ENCODE data around the gene PARN.

Gene PARN

DNA sequence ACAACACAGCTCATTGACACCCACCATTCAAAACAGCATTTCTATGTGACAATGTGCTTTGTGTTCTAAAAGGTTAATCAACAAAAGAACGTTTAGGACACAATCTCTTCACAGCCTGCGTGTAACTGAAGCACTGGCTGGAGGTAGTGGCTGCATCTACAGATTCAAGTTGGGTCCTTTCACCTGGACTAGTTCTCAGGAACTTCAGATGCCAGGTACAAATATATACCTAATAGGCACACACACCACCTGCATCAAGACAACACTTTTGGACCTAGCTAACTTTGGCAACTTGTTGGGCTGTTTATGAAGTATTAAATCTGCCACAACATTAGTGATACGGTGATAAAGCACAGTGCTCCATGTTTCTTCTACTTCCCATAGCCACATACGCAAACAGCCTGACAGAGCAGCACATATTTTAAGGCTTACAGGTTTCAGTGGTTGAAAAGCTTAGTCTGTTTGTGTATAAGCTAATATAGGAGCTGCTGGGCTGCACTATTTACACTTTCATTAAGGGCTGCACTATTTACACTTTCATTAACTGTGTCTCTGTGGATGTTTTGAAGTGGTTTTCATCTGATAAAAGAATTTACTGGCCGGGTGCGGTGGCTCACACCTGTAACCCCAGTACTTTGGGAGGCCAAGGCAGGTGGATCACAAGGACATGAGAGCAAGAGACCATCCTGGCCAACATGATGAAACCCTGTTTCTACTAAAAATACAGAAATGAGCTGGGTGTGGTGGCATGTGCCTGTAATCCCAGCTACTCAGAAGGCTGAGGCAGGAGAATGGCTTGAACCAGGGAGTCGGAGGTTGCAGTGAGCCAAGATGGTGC, 132.6 kb downstream of the PARN start:
- DNase-seq (ENCODE audit: low read depth, low spot score) = no peak
- TF ChIP-seq, protein P1, sequence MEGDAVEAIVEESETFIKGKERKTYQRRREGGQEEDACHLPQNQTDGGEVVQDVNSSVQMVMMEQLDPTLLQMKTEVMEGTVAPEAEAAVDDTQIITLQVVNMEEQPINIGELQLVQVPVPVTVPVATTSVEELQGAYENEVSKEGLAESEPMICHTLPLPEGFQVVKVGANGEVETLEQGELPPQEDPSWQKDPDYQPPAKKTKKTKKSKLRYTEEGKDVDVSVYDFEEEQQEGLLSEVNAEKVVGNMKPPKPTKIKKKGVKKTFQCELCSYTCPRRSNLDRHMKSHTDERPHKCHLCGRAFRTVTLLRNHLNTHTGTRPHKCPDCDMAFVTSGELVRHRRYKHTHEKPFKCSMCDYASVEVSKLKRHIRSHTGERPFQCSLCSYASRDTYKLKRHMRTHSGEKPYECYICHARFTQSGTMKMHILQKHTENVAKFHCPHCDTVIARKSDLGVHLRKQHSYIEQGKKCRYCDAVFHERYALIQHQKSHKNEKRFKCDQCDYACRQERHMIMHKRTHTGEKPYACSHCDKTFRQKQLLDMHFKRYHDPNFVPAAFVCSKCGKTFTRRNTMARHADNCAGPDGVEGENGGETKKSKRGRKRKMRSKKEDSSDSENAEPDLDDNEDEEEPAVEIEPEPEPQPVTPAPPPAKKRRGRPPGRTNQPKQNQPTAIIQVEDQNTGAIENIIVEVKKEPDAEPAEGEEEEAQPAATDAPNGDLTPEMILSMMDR (IDR thresholded peaks at IDR 0.05; ENCODE audit: insufficient read depth, low read length, missing control alignments) = no peak
- ChIA-PET CTCF (interaction anchor here (0.7 to 1.6 kb wide), 2 partner anchors 9 to 31 kb away, joined by 3 to 5 read pairs; no protein-coding TSS in a partner anchor), POLR2A (interaction anchor here (0.7 kb wide), 1 partner anchor 67 kb away, joined by 3 read pairs; no protein-coding TSS in a partner anchor)
- H3K4me3 ChIP-seq (ENCODE audit: low read depth, low read length) = no peak overlapping the region

DNA sequence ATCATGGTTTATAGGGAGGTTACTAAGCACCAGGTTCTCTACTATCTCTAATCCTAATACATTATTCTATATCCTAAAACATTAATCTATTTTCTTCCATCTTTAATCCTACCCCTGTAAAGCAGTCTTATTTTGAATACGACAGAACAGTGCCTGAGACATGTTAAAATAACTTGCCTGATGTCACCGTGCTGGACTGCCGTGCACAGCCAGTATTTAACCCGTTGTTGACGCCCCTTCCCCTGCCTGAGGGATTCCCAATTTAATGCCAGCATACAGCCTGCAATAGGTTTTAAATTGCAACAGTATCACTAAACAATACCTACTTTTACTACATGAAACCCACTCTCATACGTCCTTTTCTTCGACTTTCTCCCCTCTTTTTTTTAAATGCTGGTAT, 133.3 kb downstream of the PARN start:
- POLR2A ChIA-PET = no interaction called here

DNA sequence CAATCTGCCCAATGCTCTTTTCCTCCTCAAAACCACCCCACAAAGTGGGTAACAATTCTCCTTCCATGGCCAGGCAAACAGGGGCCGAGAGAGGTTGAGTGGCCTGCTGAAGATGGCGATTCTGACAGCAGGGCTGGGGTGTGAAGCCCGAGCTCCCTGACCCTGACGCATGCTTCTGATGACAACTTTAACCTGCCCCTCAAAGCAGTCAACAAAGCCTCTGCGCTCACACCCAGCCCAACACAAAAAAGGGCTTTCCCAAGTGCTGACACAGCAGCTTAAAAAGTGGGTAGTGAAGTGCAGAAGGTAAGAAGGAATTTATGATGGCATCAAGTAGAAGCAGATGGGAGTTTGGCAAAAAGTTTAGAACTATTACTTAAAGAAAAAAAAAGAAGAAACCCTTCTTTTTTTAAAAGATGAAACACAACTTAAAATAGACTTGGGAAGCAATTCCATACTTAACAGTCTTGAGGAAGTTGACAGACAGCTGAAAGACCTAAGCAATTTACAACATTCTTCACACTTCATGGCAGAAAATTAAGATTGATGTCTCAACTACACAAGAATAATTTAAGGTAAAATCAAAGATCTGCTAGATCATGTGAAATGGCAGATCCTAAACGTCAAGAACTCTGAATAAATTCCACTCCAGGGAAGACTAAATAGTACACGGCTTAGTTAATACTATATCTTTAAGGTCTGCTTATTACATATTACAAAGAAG, 133.9 kb downstream of the PARN start:
- TF ChIP-seq, protein P1 (IDR thresholded peaks at IDR 0.05; ENCODE audit: insufficient read depth, low read length, missing control alignments) = no peak
- CTCF ChIA-PET = interaction anchor here (0.6 kb wide), 1 partner anchor 155 kb away, joined by 4 read pairs; no protein-coding TSS in a partner anchor
- H3K4me3 ChIP-seq (ENCODE audit: low read depth, low read length) = no peak overlapping the region
- POLR2A ChIA-PET = no interaction called here
- no peak for DNase-seq (ENCODE audit: low read depth, low spot score)

More for the DNA sequence above, 133.3 kb downstream of the PARN start:
- no peak for DNase-seq (ENCODE audit: low read depth, low spot score)
- TF ChIP-seq, protein P1 (IDR thresholded peaks at IDR 0.05; ENCODE audit: insufficient read depth, low read length, missing control alignments) = no peak
- H3K4me3 ChIP-seq (ENCODE audit: low read depth, low read length) = no peak overlapping the region
- CTCF ChIA-PET = interaction anchor here (1.6 kb wide), 1 partner anchor 31 kb away, joined by 5 read pairs; no protein-coding TSS in a partner anchor

DNA sequence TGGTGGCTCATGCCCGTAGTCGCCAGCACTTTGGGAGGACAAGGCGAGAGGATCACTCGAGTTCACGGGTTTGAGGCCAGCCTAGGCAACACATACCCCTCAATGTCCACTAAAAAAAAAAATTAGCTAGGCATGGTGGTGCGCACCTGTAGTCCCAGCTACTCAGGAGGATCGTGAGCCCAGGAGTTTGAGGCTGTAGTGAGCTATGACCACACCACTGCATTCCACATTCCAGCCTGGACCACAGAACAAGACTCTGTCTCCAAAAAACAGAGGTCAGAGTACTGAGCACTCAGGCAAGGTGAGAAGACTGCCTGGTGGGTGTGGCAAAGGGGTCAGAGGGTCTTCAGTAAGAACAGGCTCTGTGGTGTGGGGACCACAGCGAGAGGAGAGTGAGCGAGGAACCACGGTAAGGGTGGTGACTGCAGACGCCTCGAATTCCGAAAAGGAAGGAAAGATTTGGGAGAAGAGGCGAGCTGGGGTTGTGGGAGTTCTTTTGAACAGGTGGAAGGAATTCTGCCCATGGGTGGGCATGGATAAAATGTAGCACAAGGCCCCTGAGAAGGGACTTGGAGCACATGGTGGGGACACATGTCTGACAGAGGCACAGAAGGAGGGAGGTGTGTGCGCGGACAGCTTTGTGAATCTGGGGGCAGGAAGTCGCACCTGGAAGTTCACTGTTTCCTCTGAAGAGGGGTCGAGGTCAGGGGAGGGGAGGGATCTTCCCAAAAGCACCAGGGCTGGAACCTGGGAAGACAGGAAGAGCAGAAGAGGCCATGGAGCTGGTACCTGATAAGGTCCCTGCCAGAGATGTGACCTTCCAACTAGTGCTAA, 134.6 kb downstream of the PARN start:
- H3K4me3 ChIP-seq (ENCODE audit: low read depth, low read length) = no peak overlapping the region
- POLR2A ChIA-PET = interaction anchor here (0.7 kb wide), 1 partner anchor 90 kb away, joined by 3 read pairs; no protein-coding TSS in a partner anchor
- CTCF ChIA-PET = interaction anchor here (0.6 kb wide), 1 partner anchor 154 kb away, joined by 4 read pairs; no protein-coding TSS in a partner anchor
- DNase-seq (ENCODE audit: low read depth, low spot score) = no peak
- TF ChIP-seq, protein P1 (IDR thresholded peaks at IDR 0.05; ENCODE audit: insufficient read depth, low read length, missing control alignments) = no peak

DNA sequence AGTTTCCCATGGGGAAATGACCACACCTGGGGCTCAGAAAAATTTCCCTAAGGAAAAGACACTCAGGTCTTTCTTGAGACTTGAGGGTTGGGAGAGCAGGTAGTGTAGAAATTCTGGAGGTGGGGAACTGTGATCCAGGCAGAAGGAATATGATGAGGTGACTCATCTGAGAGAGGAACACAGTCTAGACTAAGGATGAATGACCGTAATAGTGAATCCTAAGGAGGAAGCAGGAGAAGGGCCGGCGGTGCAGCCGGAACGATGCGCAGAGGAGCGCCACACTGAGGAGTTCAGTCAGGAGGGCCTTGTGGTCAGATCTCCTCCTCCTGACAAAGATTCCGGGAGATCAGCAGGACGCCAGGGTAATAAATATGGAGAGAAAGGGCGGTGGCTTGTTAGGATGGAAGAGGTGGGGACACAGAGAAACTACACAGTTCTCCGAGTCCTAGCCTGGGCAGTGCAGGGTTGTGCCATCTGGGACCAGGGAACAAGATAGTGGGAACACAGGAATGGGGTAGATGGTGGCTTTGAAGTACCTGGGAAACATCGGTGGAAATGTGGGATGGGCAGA, 135.6 kb downstream of the PARN start:
- TF ChIP-seq, protein P1 (IDR thresholded peaks at IDR 0.05; ENCODE audit: insufficient read depth, low read length, missing control alignments) = no peak
- CTCF ChIA-PET = no interaction called here
- DNase-seq (ENCODE audit: low read depth, low spot score) = no peak
- POLR2A ChIA-PET = no interaction called here
- H3K4me3 ChIP-seq (ENCODE audit: low read depth, low read length) = no peak overlapping the region
